Mesodermal cell (in vitro differentiated cells): ENCODE results near the gene MYO5A.

Source experiments
- H3K27ac ChIP-seq: 2 replicates; pipeline ENCODE4 v1.7.0; 2013; ENCODE audit warnings: mild to moderate bottlenecking, low read depth, low read length, moderate library complexity; ENCODE audit not compliant: severe bottlenecking
- H3K36me3 ChIP-seq: 2 replicates; pipeline ENCODE4 v1.7.1; 2013; ENCODE audit warnings: mild to moderate bottlenecking, low read length, moderate library complexity; ENCODE audit not compliant: control insufficient read depth, insufficient read depth
- H3K4me1 ChIP-seq: one replicate; pipeline ENCODE4 v1.7.1; 2013; ENCODE audit warnings: mild to moderate bottlenecking, low read length; ENCODE audit not compliant: insufficient read depth, control insufficient read depth, poor library complexity, severe bottlenecking
- H3K4me3 ChIP-seq: 2 replicates; pipeline ENCODE4 v1.7.0; 2013; ENCODE audit warnings: low read length, control low read depth, mild to moderate bottlenecking; ENCODE audit not compliant: insufficient read depth, poor library complexity, severe bottlenecking; ENCODE audit errors: extremely low read depth
- H3K9me3 ChIP-seq: 2 replicates; pipeline ENCODE4 v1.7.1; 2013; ENCODE audit warnings: mild to moderate bottlenecking, low read length, moderate library complexity; ENCODE audit not compliant: control insufficient read depth
- WGBS, 2 experiments: methylation state at CpG; one replicate each; pipeline ENCODE4 v1.1.5; 2013; ENCODE audit warnings: missing lambda C conversion rate in 2 of 2; ENCODE audit not compliant: insufficient coverage in 2 of 2; 5-methylcytosine and 5-hydroxymethylcytosine counted together

Gene MYO5A

DNA sequence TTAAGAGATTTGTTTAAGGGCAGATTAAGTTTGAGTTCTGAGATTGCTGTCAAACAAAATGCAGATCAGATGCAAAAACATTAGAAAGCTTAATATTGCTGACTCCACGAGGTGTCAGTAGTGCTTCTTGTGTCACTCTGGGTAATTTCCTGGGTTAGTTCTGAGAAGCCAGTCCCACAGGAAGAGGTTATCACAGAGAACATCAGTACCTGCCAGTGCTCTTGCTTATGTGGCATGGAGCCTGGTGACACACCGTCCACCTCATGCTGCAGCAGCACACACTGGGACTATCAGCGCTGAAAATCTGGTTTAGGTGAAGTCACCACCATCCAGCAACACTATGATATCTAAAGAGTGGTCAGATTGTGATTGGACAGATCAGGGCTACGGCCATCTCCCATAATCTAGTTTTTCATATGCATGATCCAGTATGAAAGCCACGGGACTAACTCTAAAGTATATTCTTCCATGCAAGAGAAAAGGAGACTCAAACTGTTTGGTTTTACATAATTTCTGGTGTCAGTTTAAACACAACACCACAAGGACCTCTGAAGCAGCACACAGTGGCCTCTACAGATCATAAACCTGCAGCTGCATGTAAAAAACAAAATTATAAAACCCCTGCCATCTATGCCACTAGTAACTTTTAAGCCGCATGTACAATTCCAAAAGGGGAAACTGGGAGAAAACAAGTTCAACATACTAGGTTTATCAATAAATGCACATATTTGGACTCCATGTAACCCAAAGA lies 197.0 kb downstream of the MYO5A start:
- no peaks in the 10 kb centered on the region for H3K4me1 ChIP-seq
- no peaks in the 10 kb centered on the region for H3K36me3 ChIP-seq
- no peak overlapping the region for H3K27ac ChIP-seq
- no peak overlapping the region for H3K4me3 ChIP-seq
- H3K9me3 ChIP-seq, result no peaks in the 10 kb centered on the region
- 36 to 70% methylated on average over 2 to 4 of the region's 6 CpGs for WGBS, 2 experiments

DNA sequence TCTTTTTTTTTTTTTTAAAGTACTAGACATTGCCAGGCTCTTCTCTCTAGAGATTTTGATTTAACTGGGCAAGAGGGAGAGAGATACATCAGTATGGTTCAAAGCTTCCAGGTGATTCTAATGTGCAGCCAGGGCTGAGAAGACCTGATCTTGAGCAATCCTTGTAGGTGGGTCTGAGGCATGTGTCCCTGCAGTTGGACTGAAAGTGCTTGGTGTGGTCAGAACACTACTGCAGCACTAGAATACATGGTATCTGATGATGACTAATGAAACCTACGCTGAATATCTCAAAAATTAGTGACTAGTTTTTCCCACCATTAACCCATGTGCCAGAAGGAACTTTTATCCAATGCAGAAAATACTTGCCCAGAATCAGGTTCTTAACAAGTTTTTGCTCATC lies 198.7 kb downstream of the MYO5A start:
- H3K27ac ChIP-seq, result no peak overlapping the region
- no peaks in the 10 kb centered on the region for H3K36me3 ChIP-seq
- H3K4me1 ChIP-seq, result no peaks in the 10 kb centered on the region
- 60% methylated on average over 1 of the region's 1 CpG; no CpG with 5 or more reads in 1 of the 2 experiments for WGBS, 2 experiments
- no peaks in the 10 kb centered on the region for H3K9me3 ChIP-seq
- H3K4me3 ChIP-seq, result no peak overlapping the region

DNA sequence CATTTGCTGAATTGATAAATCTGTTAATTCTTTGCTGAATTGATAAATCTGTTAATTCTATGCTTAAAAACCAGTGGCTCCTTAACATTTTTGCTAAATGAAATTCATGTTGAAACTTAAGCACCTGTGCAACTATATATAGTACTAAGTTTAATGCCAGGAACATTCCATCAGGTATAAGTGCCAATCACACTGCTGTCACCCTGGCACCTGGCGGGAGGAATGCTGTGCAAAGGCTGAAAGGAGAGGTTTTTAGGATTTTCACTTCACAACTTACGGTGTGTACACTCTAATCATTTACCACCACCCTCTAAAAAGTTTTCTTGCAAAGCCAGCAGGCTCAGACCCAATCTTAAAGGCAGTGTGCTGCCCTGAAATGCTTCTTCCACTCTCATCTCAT lies 199.5 kb downstream of the MYO5A start:
- Histone ChIP-seq H3K4me3 (no peak overlapping the region), H3K4me1 (no peaks in the 10 kb centered on the region), H3K27ac (no peak overlapping the region), H3K9me3 (no peaks in the 10 kb centered on the region), H3K36me3 (no peaks in the 10 kb centered on the region)
- 83% methylated on average over 1 of the region's 2 CpGs; no CpG with 5 or more reads in 1 of the 2 experiments for WGBS, 2 experiments

DNA sequence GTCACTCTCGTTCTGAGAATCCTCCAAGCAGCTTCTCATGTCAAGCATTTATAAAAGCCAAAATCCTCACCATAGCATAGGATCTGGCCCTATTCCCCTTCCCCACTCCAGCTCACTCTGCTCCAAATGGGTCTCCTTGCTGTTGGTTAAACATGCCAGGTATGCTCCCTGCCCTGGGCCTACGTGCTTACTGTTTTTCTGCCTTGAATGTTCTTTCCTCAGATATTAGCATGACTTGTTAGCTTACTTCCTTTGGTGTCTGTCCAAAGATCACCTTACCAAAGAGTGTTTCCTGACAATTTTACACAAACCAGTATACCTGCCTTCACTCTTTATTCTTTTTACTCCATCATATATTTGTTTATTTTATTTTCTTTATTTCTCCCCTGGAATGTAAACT lies 200.0 kb downstream of the MYO5A start:
- Histone ChIP-seq H3K4me3 (no peak overlapping the region), H3K36me3 (no peaks in the 10 kb centered on the region), H3K9me3 (no peaks in the 10 kb centered on the region), H3K27ac (no peak overlapping the region), H3K4me1 (no peaks in the 10 kb centered on the region)
- 78 to 100% methylated on average over 2 of the region's 2 CpGs for WGBS, 2 experiments

DNA sequence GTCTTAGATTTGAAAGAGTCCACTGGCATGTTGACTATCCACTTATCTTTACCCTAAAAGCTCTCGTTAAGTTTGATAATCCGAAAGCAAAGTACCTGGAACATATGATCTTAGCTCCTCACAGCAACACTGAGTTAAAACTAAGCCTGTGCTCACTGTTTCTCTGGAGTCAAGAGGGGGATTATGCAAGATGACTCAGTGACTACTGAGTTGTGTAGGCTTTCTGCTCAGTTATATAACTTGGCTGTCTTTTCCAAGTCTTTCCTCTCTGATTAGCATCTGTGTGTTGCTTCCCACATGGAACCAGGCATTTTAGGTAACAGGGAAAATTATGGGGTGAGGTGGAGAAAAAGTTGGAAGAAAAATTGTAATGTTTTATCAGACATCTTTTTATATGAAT lies 201.9 kb downstream of the MYO5A start:
- WGBS, 2 experiments, result 100% methylated on average over 1 of the region's 2 CpGs; no CpG with 5 or more reads in 1 of the 2 experiments
- H3K27ac ChIP-seq, result no peak overlapping the region
- H3K36me3 ChIP-seq, result no peaks in the 10 kb centered on the region
- H3K4me3 ChIP-seq, result no peak overlapping the region
- no peaks in the 10 kb centered on the region for H3K4me1 ChIP-seq
- H3K9me3 ChIP-seq, result no peaks in the 10 kb centered on the region

DNA sequence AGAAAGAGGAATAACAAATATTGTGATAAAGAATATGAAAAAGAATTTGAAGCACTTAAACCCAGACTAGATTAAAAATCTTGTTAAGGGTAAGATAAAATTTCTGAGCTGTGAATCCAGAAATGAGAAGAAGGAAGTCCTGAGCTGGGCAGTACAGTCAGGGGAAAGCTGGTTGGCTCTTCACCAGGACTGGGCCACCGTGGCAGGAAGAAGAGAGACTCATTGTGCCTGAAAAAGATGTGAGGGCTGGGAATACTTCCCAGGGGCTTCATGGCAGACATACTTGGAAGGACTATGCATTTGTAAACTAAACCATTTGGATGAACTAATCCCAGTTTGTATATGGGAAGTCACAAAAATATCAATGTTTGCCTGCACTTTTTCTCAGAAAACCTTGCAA lies 204.6 kb downstream of the MYO5A start:
- peaks cover 3% of the 10 kb centered on the region for H3K36me3 ChIP-seq
- no peak overlapping the region for H3K4me3 ChIP-seq
- WGBS, 2 experiments, result 78% methylated on average over 1 of the region's 1 CpG; no CpG with 5 or more reads in 1 of the 2 experiments
- no peaks in the 10 kb centered on the region for H3K9me3 ChIP-seq
- H3K27ac ChIP-seq, result no peak overlapping the region
- H3K4me1 ChIP-seq, result no peaks in the 10 kb centered on the region

DNA sequence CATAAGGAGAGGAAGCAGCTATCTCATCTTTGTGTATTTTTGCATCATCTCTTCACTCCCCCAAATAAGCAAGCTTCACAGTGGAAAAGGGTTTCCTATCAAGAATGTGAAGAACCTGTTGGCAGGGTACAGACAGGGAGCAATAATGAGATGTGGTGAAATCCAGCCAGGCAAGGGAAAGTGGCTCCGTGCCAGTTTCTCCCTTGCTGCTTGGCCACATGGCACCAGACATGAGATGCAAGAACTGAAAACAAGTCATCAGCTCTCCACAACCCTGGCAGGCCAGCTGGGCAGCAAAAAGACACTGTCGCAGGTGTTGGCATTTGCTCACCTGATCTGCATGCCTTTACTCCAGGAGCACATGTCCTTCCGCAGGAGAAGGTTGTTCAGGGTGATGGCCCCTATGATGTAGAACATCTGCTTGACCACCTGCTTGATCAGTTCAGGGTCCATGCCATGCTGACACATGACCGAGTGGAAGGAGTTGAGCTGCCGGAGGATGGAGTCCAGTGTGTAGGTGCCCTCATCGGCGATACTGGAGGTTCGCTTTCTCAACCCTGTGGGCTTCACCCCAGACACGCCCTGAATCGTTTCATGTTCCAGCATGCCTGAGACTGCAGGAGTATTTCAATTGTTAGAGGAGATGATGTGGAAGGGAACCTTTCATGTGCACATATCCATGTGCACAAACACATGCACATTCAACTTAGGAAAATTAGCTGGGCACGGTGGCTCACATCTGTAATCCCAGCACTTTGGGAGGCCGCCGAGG lies 209.8 kb downstream of the MYO5A start:
- Histone ChIP-seq H3K4me1 (no peaks in the 10 kb centered on the region), H3K36me3 (peaks cover 6% of the 10 kb centered on the region), H3K27ac (no peak overlapping the region), H3K9me3 (no peaks in the 10 kb centered on the region), H3K4me3 (no peak overlapping the region)
- WGBS, 2 experiments, result 95 to 100% methylated on average over 8 to 11 of the region's 13 CpGs

DNA sequence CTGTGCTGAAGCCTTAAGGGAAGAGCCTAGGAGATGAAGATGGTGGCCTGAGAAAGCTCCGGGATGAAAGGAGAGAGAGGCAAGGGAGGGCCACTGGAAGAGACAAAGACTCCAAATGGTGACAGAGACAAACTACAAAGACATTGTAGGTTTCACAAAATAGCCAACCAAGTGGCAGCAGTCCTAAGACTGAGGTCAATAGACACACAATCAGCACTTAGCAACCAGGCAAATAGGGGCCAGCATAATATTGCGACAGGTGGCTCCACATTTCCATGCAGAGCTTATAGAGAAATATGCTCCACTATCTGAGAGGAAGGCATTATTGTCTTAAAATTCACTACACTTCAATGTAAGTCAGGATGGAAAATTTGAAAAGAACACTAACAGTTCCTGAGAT lies 211.0 kb downstream of the MYO5A start:
- peaks cover 6% of the 10 kb centered on the region for H3K36me3 ChIP-seq
- no peaks in the 10 kb centered on the region for H3K4me1 ChIP-seq

DNA sequence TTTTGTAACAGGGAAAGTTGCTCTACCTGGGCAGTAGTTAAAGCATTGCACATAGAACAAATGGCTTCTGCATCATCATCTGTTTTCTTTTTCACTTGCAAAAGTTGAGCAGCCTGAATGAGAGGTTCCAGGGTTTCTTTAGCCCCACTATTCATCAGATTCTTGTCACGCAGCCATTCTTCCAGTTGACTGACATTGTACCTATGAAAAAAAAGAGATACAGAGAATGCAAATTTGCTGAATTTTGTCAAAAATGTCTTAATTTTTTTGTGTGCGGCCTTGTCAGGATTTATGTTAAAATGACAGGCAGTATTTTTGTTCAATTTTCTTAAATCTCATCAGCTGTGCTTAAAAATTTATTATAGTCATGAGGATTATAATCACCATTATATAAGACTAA lies 211.7 kb downstream of the MYO5A start:
- peaks cover 6% of the 10 kb centered on the region for H3K36me3 ChIP-seq
- WGBS, 2 experiments, result no CpG with 5 or more reads among the region's 2 CpGs
- H3K4me3 ChIP-seq, result no peak overlapping the region

More for the DNA sequence above, 211.0 kb downstream of the MYO5A start:
- Histone ChIP-seq H3K4me3 (no peak overlapping the region), H3K27ac (no peak overlapping the region), H3K9me3 (no peaks in the 10 kb centered on the region)
- 90% methylated on average over 1 to 2 of the region's 2 CpGs for WGBS, 2 experiments

DNA sequence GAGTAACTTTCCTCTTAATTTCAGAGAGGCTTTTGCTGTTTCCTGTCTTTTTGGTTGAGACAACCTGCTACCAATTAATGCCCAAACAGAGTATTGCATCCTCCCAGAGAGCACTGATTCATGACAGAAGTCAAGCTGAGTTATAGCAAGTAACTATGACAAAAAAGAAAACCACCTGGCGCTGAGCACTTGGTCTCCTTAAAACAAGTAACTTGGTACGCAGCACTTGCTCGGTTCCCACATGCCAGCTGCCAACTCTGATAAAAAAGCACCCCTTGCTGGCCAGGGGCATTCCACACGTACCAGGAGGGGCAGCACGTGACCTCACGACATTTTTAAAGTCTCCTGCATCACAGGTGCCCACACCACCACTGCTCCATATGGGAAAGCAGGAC lies 219.5 kb downstream of the MYO5A start:
- no peak overlapping the region for H3K27ac ChIP-seq
- H3K4me3 ChIP-seq, result no peak overlapping the region
- H3K4me1 ChIP-seq, result no peaks in the 10 kb centered on the region
- 83 to 93% methylated on average over 3 to 5 of the region's 6 CpGs for WGBS, 2 experiments
- no peaks in the 10 kb centered on the region for H3K9me3 ChIP-seq
- no peaks in the 10 kb centered on the region for H3K36me3 ChIP-seq

More for the DNA sequence above, 211.7 kb downstream of the MYO5A start:
- no peaks in the 10 kb centered on the region for H3K9me3 ChIP-seq
- H3K27ac ChIP-seq, result no peak overlapping the region
- H3K4me1 ChIP-seq, result no peaks in the 10 kb centered on the region
